Uterus (tissue), 4 donors: Measurements from ENCODE around the gene CDK2. TPM values are rescaled to one million over a fixed set of nuclear protein-coding genes. Genes with fewer than 3 reads are reported as not detected.
A peak's percentile ranks its signal among the peaks of the same experiment; 100 is the strongest.

ENCODE experiments used
- DNase-seq, 2 donors: peaks; one replicate each; pipeline ENCODE4 v3.0.0-alpha.2; 2019 to 2020
- H3K27ac ChIP-seq, 2 donors: fragments of 200-600 bp; sonication (generic); 1 replicate in 1 of 2; 2 replicates in 1 of 2; pipeline ENCODE4 v1.5.1; 2016 to 2018
- H3K27me3 ChIP-seq, 2 donors: fragments of 200-600 bp; sonication (generic); one replicate each; pipeline ENCODE4 v1.5.1; 2018 to 2019; ENCODE audit warnings: control low read depth in 1 of 2
- H3K36me3 ChIP-seq, 2 donors: fragments of 200-600 bp; sonication (generic); one replicate each; pipeline ENCODE4 v1.5.1; 2019; ENCODE audit warnings: control low read depth in 1 of 2
- H3K4me1 ChIP-seq, 2 donors: fragments of 200-600 bp; sonication (generic); one replicate each; pipeline ENCODE4 v1.5.1; 2018 to 2019; ENCODE audit warnings: control low read depth in 1 of 2
- H3K4me3 ChIP-seq, 2 donors: fragments of 200-600 bp; sonication (generic); 1 replicate in 1 of 2; 2 replicates in 1 of 2; pipeline ENCODE4 v1.5.1; 2018 to 2019; ENCODE audit warnings: mild to moderate bottlenecking in 1 of 2
- H3K9me3 ChIP-seq, 2 donors: fragments of 200-600 bp; sonication (generic); one replicate each; pipeline ENCODE4 v1.5.1; 2019; ENCODE audit warnings: control low read depth in 1 of 2
- POLR2A ChIP-seq, 2 donors: fragments of 450-650 bp; IDR thresholded peaks; one replicate each; pipeline ENCODE4 v1.6.1; 2016; ENCODE audit warnings: antibody characterized with exemption in 2 of 2, mild to moderate bottlenecking in 1 of 2, moderate library complexity in 1 of 2
- intact Hi-C: fragments of 100-400 bp; cut with DNase I; formaldehyde crosslinking; loops from one replicate; pipeline ENCODE4 v1.15.1; 2023; ENCODE audit warnings: low total_unique reads
- total RNA-seq, 4 donors: library from RNA; depleted of rRNA in 3 of 4; stranded (reverse); fragments of >200 nt in 3 of 4; gene quantifications; one replicate each; pipeline versions ENCODE4 v1.1.0 to v1.2.4, GENCODE V29; 2014 to 2023
- TF ChIP-seq, protein P1 (sequence below), 4 experiments: fragments of 200-600 bp in 2 of 4; fragments of 450-650 bp in 2 of 4; sonication (generic) in 2 of 4; IDR thresholded peaks; one replicate each; pipeline ENCODE4 v1.5.1; 2016 to 2019; ENCODE audit warnings: antibody characterized with exemption in 4 of 4, mild to moderate bottlenecking in 2 of 4, moderate library complexity in 1 of 4
- donor health status: DM: yes; HTN: yes; CAD: no.

Gene CDK2
- total RNA-seq, 4 donors from 2014 or later = 19.0 to 35.6 (median 28.7) TPM

DNA sequence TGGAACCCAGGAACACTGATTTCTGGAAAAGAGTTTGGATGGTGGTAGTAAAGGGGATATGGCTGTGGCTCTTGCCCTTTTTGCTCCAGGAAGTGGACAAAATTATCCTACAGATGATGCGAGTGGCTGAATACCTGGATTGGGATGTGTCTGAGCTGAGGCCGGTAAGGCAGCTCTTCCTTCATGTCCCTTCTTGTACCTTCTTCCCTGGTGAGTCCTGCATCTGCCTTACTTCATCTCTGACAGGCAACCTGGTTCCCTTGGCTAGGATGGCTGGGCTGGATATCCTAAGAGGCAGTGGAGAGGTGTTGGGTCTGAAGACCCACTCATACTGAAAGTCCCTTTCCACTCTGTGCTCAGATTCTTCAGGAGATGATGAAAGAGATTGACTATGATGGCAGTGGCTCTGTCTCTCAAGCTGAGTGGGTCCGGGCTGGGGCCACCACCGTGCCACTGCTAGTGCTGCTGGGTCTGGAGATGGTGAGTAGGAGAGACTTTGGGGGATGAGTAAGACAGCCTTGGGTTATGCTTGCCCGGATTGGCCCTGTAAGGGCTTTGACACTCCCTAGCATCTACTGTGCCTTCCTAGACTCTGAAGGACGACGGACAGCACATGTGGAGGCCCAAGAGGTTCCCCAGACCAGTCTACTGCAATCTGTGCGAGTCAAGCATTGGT, 27.7 kb upstream of the CDK2 start:
- no peaks in the 10 kb centered on the region for H3K27me3 ChIP-seq
- intact Hi-C loops = no loop called here
- no peaks in the 10 kb centered on the region for H3K9me3 ChIP-seq
- no peaks in the 10 kb centered on the region for H3K4me1 ChIP-seq
- DNase-seq = no peak
- H3K36me3 ChIP-seq = no peaks in the 10 kb centered on the region
- no peak overlapping the region for H3K27ac ChIP-seq
- TF ChIP-seq POLR2A (IDR thresholded peaks at IDR 0.05) = no peak
- TF ChIP-seq, protein P1, sequence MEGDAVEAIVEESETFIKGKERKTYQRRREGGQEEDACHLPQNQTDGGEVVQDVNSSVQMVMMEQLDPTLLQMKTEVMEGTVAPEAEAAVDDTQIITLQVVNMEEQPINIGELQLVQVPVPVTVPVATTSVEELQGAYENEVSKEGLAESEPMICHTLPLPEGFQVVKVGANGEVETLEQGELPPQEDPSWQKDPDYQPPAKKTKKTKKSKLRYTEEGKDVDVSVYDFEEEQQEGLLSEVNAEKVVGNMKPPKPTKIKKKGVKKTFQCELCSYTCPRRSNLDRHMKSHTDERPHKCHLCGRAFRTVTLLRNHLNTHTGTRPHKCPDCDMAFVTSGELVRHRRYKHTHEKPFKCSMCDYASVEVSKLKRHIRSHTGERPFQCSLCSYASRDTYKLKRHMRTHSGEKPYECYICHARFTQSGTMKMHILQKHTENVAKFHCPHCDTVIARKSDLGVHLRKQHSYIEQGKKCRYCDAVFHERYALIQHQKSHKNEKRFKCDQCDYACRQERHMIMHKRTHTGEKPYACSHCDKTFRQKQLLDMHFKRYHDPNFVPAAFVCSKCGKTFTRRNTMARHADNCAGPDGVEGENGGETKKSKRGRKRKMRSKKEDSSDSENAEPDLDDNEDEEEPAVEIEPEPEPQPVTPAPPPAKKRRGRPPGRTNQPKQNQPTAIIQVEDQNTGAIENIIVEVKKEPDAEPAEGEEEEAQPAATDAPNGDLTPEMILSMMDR (IDR thresholded peaks at IDR 0.05) = no peak
- no peak overlapping the region for H3K4me3 ChIP-seq

- Histone ChIP-seq H3K4me3 (no peak overlapping the region), H3K9me3 (no peaks in the 10 kb centered on the region)
- peak; percentile 84 to 87 for DNase-seq
Observed at GRCh38 chr12:55940065-55940732, 26.4 kb upstream of the CDK2 start.

GRCh38 chr12:55942055-55942454, 24.6 kb upstream of the CDK2 start:
- H3K4me1 ChIP-seq = no peaks in the 10 kb centered on the region
- H3K27me3 ChIP-seq = no peaks in the 10 kb centered on the region
- intact Hi-C loops = loop anchor here (5.0 kb wide), 1 partner anchor 205 kb away; no protein-coding TSS in a partner anchor
- no peak for DNase-seq
- TF ChIP-seq, protein P1 (IDR thresholded peaks at IDR 0.05) = no peak
- TF ChIP-seq POLR2A (IDR thresholded peaks at IDR 0.05) = no peak
- H3K27ac ChIP-seq = no peak overlapping the region
- H3K36me3 ChIP-seq = no peaks in the 10 kb centered on the region
- no peaks in the 10 kb centered on the region for H3K9me3 ChIP-seq
- H3K4me3 ChIP-seq = no peak overlapping the region

More at GRCh38 chr12:55940065-55940732, 26.4 kb upstream of the CDK2 start:
- Histone ChIP-seq H3K4me1 (no peaks in the 10 kb centered on the region), H3K27me3 (no peaks in the 10 kb centered on the region), H3K36me3 (no peaks in the 10 kb centered on the region), H3K27ac (peak overlapping the region in 1 of 2 donors; percentile 22)
- TF ChIP-seq, protein P1 (IDR thresholded peaks at IDR 0.05) = peak; percentile 85 to 90 (median 88)
- no peak for TF ChIP-seq POLR2A (IDR thresholded peaks at IDR 0.05)
- intact Hi-C loops = loop anchor here (5.0 kb wide), 1 partner anchor 203 kb away; no protein-coding TSS in a partner anchor

DNA sequence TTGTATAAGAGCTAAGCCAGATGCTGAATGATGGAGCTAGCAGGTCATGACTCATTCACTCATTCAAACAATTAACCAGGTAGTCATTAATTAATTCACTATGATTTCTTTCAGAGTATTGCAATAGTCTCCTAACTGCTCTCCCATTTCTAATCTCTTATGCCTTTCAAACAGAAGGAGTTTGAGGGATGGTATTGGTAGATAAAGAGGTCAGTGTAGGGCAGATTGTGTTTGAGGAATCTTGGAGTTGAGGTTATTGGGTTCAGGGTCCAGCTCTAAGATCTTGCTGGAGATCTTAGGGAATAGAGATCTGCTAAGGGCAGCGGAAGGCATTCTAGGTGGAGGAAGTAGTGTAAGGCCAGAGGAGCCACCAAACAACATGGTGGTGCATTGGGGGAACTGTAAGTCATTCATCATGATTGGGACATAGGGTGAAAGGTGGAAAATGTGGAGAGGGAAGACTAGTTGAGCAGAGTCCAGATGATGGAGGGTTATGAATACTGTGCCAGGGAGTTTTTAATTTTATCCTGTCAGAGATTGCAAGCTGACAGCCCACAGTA, 24.0 kb upstream of the CDK2 start:
- Histone ChIP-seq H3K36me3 (no peaks in the 10 kb centered on the region), H3K27me3 (no peaks in the 10 kb centered on the region), H3K27ac (no peak overlapping the region), H3K4me3 (no peak overlapping the region), H3K4me1 (no peaks in the 10 kb centered on the region), H3K9me3 (no peaks in the 10 kb centered on the region)
- intact Hi-C loops = loop anchor here (5.0 kb wide), 1 partner anchor 205 kb away; no protein-coding TSS in a partner anchor
- DNase-seq = no peak
- TF ChIP-seq, protein P1 (IDR thresholded peaks at IDR 0.05) = no peak
- TF ChIP-seq POLR2A (IDR thresholded peaks at IDR 0.05) = no peak

GRCh38 chr12:55946553-55946952, 20.1 kb upstream of the CDK2 start:
- TF ChIP-seq, protein P1 (IDR thresholded peaks at IDR 0.05) = no peak
- TF ChIP-seq POLR2A (IDR thresholded peaks at IDR 0.05) = no peak
- H3K9me3 ChIP-seq = no peaks in the 10 kb centered on the region
- no peak for DNase-seq
- H3K36me3 ChIP-seq = no peaks in the 10 kb centered on the region
- no peaks in the 10 kb centered on the region for H3K4me1 ChIP-seq
- H3K27ac ChIP-seq = no peak overlapping the region
- intact Hi-C loops = no loop called here
- H3K4me3 ChIP-seq = no peak overlapping the region
- H3K27me3 ChIP-seq = no peaks in the 10 kb centered on the region
